Measurements from ENCODE around the gene DENND10.
"Not testable (repeated sequence)": the region's sequence is repeated elsewhere in the genome, so short reads cannot be mapped to it uniquely, and the experiment has no call there.

Gene DENND10

DNA sequence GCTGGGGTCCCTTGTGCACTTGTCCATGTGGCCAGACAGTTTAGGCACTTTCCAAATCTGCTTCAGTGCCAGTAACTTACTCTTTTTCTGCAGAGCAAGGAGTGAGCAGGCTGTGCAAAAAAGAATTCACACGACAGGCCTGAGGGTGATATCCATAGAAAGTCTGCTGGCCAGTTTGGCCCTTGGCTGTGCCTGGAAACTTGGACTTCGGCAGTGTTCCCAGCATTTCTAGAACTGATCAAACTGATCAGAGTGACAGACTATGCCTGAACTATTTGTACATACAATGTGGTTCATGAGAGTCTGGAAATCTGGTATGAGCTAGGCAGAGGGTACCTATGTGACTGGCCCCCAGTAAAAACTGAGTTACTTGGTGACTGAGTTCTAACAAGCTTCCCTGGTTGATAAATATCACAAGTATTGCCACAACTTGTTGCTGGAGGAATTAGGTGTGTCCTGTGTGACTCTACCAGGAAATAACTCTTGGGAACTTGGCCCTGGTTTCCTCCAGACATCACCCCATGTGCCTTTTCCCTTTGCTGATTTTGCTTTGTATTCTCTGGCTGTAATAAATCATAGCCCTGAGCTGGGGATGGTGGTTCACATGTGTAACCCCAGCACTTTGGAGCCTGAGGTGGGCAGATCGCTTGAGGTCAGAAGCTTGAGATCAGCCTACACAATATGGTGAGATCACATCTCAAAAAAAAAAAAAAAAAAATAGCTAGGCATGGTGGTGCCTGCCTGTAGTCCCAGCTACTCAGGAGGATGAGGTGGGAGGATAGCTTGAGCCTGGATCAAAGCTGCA is 3.3 kb upstream of the DENND10 start:
- DNase-seq: no peak

DNA sequence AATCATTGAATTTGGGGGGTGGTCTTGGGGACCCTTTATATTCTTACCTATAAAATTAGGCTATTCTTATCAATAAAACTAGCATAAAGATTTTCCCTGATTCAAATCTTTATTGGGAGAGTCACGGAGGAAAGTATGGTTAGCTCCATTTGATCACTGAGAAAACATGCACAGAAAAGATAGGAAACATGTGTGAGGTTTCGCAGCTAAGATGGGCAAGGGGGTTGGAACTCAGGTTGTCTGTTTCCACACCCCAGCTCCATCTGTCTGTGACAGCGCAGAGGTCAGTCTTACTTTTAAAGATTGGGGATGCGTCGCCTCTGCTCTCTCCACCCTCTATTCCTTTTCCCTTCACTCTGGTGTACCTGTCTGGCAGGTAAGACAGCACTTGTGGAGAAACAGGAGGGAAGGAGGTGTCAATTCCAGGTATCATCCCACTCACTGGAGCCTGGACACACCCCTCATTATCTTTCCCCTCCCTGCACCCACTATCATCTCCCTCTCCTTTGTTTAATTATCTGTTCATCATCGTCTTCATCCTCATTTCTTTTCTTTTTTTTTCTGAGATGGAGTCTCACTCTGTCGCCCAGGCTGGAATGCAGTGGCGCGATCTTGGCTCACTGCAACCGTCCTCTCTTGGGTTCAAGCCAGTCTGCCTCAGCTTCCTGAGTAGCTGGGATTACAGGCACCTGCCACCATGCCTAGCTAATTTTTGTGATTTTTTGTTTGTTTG is 2.4 kb upstream of the DENND10 start:
- DNase-seq: no peak

DNA sequence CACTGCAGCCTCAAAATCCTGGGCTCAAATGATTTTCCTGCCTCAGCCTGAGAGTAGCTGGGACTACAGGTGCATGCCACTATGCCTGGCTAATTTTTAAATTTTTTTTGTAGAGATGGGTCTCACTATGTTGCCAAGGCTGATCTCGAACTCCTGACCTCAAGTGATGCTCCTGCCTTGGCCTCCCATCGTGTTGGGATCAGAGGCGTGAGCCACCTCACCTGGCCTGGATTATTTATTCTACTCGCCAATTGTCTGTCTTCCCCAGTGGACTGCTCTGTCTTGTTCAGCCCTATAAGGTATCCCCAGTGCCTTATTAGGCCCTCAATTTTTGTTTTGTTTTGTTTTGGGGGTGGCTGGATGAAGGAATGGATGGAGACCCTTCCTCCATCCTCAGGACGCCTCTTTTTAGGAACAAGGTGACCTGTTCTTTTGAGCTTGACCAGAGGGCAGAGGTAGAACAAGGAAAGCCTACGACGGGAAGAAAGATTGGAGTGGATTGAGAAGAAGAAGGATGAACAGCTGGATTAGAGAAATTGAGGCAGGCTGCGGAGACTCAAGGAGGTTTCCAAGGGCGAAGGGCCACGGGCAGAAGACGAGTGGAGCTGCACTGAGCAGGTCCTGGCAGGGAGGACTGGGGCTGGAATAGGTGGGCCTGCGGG is 541 bp upstream of the DENND10 start:
- no peak for DNase-seq

DNA sequence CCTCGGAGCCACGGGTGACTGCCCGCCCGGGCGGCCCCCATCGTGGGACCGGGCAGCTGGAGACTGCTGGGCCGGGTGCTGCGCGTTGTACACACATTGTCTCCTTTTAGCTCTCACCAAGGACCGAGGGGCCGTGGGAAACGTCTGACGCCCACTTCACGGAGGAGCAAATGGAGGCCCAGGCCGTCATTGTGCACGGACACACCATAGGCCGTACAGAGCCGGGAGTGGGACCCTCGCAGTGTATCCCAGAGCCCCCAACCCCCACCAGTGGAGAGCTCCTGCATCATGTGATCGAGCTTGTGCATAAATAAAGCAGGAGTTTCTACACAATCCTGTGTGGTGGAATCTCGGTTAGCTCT is 722 bp downstream of the DENND10 start:
- no peak for DNase-seq

DNA sequence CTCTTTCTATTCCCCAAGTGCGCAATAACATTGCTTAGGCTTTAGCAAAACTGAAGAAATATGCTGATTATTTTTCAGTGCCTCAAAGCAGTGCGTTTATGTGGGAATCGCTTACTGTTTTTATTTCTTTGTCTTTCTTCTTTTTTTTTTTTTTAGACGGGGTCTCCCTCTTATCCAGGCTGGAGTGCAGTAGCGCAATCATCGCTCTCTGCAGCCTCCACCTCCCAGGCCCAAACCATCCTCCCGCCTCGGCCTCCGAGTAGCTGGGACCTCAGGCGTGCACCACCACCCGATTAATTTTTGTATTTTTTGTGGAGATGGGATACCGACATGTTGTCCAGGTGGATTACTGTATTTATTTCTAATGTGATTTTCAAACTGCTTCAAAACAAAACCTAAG is 1.2 kb downstream of the DENND10 start:
- DNase-seq: no peak

DNA sequence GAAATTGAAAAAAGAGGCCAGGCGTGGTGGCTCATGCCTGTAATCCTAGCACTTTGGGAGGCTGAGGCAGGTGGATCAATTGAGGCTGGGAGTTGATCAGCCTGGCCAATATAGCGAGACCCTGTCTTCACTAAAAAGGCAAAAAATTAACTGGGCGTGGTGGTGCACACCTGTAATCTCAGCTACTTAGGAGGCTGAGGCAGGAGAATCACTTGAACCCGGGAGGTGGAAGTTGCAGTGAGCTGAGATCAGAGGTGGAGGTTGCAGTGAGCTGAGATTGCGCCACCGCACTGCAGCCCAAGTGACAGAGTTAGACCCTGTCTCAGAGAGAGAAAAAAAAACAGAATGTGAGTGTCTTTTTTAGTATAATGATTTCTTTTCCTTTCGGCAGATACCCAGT is 2.0 kb downstream of the DENND10 start:
- DNase-seq: not testable (repeated sequence)

DNA sequence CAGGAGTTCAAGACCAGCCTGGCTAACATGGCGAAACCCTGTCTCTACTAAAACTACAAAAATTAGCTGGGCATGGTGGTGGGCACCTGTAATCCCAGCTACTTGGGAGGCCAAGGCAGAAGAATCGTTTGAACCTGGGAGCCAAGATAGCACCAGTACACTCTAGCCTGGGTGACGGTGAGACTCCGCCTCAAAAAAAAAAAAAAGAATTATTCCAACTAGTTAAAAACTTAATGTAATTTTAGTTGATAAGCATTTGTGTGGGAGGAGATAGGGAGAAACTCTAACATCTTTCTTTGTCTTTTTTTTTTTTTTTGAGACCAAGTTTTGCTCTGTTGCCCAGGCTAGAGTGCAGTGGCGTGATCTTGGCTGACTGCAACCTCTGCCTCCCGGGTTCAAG is 3.2 kb downstream of the DENND10 start:
- not testable (repeated sequence) for DNase-seq

DNA sequence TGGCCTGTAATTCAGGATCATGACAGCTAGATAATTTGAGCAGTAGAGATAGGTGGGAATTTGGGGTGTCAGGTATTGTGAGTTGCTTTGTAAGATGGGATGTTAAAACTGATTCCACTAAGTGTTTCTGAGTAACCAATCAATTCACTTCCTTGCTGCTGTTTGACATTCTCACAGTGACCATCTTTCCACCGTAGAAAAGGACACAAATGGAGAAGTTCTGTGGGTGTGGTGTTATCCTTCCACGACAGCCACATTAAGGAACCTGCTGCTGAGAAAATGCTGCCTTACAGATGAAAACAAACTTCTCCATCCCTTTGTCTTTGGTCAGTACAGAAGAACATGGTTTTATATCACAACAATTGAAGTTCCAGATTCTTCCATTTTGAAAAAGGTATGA is 3.9 kb downstream of the DENND10 start:
- not testable (repeated sequence) for DNase-seq

DNA sequence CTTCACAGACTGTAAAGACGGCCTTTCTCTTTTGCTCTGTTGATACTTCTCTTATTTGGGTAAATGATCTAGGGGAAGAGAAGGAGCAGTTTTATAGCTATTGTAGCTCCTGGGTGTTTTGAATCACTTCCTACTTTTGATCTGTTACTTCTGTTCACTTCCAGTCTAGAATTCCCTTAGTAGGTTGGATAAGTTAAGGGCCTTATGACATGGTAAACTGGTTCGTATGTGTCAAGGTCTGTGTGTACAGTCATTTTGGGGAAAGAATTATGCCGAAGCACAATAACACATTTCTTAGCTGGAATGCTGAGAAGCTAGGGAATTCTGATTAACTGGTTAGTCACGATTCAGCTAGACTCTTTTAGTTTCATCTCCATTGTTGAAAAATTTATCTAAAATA is 8.1 kb downstream of the DENND10 start:
- DNase-seq: no peak

DNA sequence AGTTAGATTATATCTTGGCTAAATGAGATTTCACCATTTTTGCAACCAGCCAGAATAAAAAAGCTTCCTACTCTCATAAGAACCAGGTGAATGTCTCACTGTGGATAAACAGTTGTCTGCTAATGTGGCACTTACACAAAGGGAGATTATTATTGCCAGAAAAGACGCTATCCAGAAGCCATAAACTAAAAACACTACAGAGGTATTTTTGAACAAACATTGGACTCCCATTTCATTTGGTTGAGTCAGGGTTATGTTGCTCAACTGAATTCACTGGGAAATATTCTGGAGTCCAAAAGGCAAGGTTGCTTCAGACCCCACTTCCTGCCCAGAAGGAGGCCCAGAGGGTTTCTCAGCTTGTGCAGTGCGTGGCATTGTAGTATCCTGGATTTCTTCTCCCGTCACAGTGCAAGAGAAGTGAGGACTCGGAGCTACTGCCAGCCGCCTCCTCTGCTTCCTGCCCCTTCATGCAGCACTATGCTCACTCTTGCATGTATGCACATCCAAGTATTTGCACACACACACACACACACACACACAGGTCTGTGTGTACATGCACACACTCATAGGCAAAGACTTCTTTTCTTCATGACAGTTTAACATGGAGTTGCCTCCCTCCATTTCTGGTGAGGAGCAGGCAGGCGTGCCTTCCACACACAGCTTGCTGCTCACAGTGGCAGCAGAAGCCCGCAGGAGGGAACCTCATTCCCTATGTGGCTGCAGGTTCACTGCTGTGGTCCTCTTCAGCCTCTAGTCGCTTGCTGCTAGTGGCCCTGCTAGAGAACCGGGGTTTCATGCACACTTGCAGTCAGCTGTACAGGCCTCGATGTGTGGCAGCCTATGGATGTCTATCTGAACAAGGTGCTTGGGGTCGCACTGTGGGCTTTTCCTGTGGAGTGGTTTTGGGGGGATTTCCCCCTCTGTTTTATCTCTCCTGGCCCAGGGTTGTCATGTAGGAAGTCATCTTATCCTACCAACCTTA is 10.1 kb downstream of the DENND10 start:
- no peak for DNase-seq

DNA sequence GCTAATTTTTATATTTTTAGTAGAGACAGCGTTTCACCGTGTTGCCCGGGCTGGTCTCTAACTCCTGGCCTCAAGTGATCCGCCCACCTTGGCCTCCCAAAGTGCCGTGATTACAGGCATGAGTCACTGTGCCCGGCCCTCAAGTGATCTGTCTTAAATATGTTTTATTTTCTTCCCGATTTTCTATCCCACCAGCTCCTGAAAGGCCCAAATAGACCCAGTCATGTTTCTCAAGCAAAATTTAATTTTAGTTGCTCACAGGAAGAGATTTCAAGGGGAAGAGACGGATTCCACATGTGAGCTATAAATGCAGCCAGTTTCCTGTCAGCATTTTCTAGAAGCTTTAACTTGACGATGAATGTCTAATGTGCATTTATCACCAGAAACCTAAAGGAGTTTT is 12.0 kb downstream of the DENND10 start:
- DNase-seq: no peak

DNA sequence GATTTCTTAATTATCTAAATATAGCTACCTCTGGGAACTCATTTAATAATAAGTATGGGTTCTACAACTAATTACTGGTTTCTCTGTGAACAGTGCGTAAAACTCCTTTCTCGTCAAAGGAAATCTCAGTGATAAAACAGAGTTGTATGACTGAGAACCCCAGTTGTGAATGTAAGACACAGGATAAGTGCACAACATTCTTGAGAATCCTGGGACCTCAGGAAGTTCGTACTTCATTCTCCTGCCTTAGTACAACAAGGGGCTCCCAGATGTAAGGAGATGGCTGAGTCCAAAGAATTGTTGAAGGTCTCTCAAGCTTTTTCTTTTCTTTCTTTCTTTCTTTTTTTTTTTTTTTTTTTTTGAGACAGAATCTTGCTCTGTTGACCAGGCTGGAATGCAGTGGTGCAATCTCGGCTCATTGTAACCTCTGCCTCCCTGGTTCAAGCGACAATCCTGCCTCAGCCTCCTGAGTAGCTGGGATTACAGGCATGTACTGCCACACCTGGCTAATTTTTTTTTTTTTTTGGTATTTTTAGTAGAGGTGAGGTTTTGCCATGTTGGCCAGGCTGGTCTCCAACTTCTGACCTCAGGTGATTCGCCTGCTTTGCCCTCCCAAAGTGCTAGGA is 12.5 kb downstream of the DENND10 start:
- no peak for DNase-seq

DNA sequence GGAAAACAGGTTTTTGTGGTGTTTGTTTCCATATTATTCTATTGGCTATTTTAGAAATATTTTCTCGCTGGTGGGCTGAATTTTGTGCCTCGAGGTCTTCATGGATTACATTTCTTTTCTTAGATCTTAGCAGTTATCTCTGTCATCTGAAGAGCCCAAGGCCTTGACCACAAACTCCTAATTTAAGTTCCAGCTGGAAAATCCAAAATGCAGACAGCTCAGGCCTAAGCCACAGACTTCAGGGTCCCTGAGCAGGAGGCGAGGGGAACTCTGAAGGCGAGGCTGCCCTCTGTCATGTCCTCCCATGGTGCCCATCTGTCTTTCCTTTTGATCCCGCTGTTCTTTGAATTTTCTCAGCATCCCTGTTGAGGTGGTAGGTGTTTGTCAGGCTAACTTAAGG is 14.3 kb downstream of the DENND10 start:
- DNase-seq: no peak

DNA sequence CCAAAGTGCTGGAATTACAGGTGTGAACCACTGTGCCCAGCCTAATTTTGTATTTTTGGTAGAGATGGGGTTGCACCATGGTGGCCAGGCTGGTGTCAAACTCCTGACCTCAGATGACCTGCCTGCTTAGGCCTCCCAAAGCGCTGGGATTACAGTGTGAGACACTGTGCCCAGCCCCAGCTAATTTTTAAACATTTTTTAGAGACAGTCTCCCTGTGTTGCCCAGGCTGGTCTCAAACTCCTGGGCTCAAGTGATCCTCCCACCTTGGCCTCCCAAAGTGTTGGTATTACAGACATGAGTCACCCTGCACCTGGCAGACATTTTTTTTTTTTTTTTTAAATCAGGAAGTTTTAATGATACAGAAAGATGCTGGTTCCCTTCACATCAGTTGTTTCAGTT is 15.5 kb downstream of the DENND10 start:
- no peak for DNase-seq

DNA sequence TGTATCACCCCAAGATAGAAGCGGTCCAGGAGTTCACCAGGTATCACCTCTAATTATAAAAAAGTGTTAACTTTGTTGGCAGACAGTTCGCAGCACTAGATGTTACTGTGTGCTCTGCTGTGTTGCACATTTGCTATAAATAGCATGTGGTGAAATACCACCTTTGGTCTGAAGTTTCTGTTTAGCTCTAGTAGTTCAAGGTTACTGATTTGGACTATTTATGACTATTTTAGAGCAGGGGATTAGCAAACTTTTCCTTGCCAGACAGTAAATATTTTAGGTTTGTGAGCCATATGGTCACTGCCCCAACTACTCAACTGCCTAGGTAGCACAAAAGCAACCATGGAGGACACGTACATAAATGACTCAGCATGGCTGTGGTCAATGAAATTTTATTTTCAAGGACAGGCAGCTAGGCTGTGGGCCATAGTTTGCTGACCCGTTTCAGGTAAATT is 16.5 kb downstream of the DENND10 start:
- no peak for DNase-seq

DNA sequence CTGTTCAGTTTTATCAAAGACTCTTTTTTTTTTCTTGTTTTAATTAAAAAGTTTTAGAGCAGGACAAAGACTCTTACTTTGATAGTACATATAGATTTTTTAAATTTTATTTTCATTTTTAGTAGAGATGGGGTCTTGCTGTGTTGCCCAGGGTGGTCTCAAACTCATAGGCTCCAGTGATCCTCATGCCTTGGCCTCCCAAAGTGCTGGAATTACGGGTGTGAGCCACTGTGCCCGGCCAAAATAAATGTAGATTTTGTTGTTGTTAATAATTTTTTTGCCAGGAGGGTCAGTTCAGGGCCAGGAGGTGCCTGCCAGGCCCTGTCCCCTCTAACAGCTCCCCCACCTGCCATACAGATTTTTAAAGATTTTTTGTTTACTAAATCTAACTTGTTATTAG is 17.0 kb downstream of the DENND10 start:
- no peak for DNase-seq

DNA sequence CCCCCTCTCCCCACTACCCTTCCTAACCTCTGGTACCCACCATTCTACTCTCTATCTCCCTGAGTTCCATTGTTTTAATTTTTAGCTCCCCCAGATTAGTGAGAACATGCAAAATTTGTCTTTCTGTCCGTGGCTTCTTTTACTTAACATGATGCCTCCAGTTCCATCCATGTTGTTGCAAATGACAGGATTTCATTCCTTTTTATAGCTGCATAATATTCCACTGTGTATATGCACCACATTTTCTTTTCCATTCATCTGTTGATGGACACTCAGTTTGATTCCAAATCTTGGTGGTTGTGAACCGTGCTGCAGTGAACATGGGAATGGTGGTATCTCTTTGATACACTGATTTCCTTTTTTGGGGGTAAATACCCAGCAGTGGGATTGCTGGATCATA is 22.0 kb downstream of the DENND10 start:
- no peak for DNase-seq

DNA sequence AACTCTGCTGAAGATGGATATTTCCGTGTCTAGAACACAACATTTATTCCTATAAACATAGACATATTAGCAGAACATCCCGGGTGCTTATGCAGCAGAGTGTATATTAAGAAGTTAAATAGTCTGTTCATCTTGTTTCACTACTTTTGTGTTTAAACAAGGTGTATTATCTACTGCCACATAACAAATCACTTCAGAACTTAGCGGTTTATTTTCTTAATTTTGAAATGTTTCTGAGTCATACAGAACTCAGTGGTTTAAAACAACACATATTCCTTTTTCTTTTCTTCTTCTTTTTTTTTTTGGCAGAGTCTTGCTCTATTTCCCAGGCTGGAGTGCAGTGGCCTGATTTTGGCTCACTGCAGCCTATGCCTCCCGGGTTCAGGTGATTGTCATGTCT is 25.8 kb downstream of the DENND10 start:
- DNase-seq: no peak

DNA sequence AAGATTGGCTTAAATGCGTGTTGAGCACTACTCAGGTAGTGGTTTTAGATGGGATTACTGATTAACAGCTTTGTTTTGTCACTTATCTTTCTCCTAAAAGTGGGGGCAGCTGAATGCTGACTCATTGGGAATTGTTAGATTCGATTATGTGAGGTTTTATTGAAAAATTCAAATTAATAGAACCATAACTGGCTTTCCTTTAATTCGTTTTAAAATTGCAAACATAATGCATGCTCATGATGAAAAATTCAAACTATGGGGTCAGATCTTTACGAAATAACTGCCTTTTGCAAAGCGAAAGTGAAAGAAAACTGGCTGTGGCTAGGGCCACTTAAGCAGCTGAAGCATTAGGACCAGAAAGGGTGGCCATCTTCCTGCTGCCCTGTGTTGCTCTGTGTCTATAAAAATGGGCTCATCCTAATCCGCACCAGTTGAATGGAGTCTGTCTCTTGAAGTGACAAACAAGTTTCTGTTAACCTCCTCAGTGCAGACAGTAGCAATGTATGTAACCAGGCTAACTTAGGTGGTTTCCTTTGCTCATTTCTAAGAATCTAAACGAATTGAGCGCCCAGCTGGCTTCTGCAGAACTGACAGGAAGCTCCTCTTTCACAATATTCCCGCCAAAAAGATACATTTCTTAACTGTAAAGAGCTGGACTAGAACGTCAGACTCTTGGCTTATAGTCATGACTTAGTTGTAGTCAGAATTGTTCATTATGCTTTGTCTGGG is 27.8 kb downstream of the DENND10 start:
- DNase-seq: peak; percentile 56

DNA sequence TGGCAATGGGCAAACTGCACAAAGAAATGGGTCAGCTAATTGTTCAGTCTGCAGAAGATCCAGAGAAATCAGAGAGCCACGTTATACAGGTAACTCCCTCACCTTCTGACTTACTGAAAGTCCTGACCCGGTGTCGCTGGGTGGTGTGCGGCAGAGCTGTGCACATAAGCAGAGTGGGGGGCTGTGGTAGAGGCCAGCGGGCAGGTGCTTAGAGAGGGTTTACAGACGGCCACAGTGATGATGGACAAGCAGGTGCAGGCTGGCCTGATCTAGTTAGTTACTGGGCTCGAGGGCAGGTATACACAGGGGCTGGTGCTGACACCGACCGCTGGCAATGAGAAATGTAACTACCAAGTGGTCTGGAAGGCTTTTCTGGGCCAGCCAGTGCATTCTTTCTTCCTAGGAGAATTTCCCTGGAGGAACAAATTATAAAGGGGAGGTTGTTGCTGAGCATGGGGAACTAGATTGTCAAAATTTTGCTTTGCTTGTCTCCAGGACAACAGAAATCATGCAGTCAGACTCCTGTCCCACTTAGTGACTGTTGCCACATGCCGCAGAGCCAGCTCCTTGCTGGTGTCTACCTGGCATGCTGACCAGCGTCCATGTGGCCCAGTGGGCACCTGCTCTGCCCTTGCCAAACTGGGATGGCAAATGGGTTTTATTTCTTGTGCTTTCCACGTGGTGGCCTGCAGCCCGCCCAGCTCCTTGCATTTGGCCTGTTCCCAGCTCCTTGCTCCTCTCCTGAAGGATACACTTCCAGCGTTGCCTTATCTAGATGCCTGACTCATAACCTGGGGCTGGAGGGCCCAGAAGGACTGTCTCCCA is 28.8 kb downstream of the DENND10 start:
- no peak for DNase-seq

DNA sequence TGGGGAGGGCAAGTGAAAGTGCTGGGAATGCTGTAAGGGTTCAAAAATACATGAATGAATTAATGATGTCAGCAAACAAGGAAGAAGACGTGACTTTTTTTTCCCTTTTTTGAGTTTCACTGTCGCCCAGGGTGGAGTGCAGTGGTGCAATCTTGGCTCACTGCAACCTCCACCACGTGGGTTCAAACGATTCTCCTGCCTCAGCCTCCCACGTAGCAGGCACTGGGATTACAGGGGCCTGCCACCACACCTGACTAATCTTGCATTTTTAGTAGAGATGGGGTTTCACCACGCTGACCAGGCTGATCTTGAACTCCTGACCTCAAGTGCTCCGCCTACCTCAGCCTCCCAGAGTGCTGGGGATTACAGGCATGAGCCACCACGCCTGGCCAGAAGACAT is 30.0 kb downstream of the DENND10 start:
- DNase-seq: peak; percentile 37
